GM21360 (cell line): ENCODE results near the gene CHCHD6.

Experiments
- ATAC-seq: cut with Tn5 transposase; IDR thresholded peaks from one replicate; pipeline ENCODE4 v1.9.1; 2021; ENCODE audit warnings: mild to moderate bottlenecking, moderate library complexity; ENCODE audit not compliant: unreplicated experiment

CHCHD6 gene

GRCh38 chr3:126914226-126914625, 210.2 kb downstream of the CHCHD6 start:
- ATAC-seq = no peak

GRCh38 chr3:126915015-126915414, 211.0 kb downstream of the CHCHD6 start:
- ATAC-seq = no peak

GRCh38 chr3:126916546-126916945, 212.5 kb downstream of the CHCHD6 start:
- ATAC-seq = no peak

- ATAC-seq = no peak
Measured at GRCh38 chr3:126917232-126917804, 213.3 kb downstream of the CHCHD6 start.

GRCh38 chr3:126918355-126918821, 214.3 kb downstream of the CHCHD6 start:
- no peak for ATAC-seq

GRCh38 chr3:126921085-126921824, 217.2 kb downstream of the CHCHD6 start:
- ATAC-seq = no peak

- ATAC-seq = no peak
Measured at GRCh38 chr3:126922466-126922865, 218.4 kb downstream of the CHCHD6 start.

- no peak for ATAC-seq
Measured at GRCh38 chr3:126923423-126923822, 219.4 kb downstream of the CHCHD6 start.

GRCh38 chr3:126923895-126924294, 219.9 kb downstream of the CHCHD6 start:
- ATAC-seq = no peak

GRCh38 chr3:126924458-126924857, 220.4 kb downstream of the CHCHD6 start:
- ATAC-seq = no peak

- no peak for ATAC-seq
Measured at GRCh38 chr3:126925411-126926171, 221.6 kb downstream of the CHCHD6 start.

- ATAC-seq = no peak
Measured at GRCh38 chr3:126926684-126927400, 222.8 kb downstream of the CHCHD6 start.

GRCh38 chr3:126927401-126927750, 223.3 kb downstream of the CHCHD6 start:
- ATAC-seq = no peak

- ATAC-seq = no peak
Measured at GRCh38 chr3:126927846-126928245, 223.8 kb downstream of the CHCHD6 start.

- no peak for ATAC-seq
Measured at GRCh38 chr3:126928921-126929474, 225.0 kb downstream of the CHCHD6 start.

- ATAC-seq = no peak
Measured at GRCh38 chr3:126930936-126931600, 227.0 kb downstream of the CHCHD6 start.

GRCh38 chr3:126931806-126932187, 227.8 kb downstream of the CHCHD6 start:
- ATAC-seq = no peak

- no peak for ATAC-seq
Measured at GRCh38 chr3:126932188-126932931, 228.3 kb downstream of the CHCHD6 start.

GRCh38 chr3:126934031-126934531, 230.0 kb downstream of the CHCHD6 start:
- ATAC-seq = no peak

- ATAC-seq = no peak
Measured at GRCh38 chr3:126934991-126935390, 231.0 kb downstream of the CHCHD6 start.
